RWPE1 (cell line): ENCODE data around the gene LTBR.

ENCODE experiments used
- CTCF ChIA-PET: fragments of 350-600 bp; sonication (Branson Sonifier 250); formaldehyde crosslinking; extraction: SDS; loops from one replicate; lab custom pipeline; 2021; lab: Yijun Ruan, JAX
- POLR2A ChIA-PET: fragments of 400-600 bp; formaldehyde crosslinking; extraction: SDS; loops from one replicate; lab custom pipeline; 2020; ENCODE audit warnings: antibody characterized with exemption; ENCODE audit not compliant: low non-redundant PET; lab: Yijun Ruan, JAX
- DNase-seq: peaks from one replicate; pipeline ENCODE4 v3.0.0; 2012; ENCODE audit warnings: low spot score
- H3K27ac ChIP-seq: fragments of 450-650 bp; 2 replicates; pipeline ENCODE4 v1.5.1; 2017
- CTCF ChIP-seq: fragments of 450-650 bp; conservative IDR thresholded peaks from 2 replicates; pipeline ENCODE4 v1.5.1; 2017; ENCODE audit warnings: low read depth, mild to moderate bottlenecking

Gene LTBR

GRCh38 chr12:6376079-6376869 lies 7.7 kb upstream of the LTBR start:
- ChIA-PET CTCF (no interaction called here), POLR2A (interaction anchor here (0.6 kb wide), 1 partner anchor 231 kb away, joined by 3 read pairs; no protein-coding TSS in a partner anchor)
- peak; percentile 82 for DNase-seq
- H3K27ac ChIP-seq: peak overlapping the region; percentile 99
- peak; percentile 16 for TF ChIP-seq CTCF

GRCh38 chr12:6376870-6377666 lies 6.9 kb upstream of the LTBR start:
- CTCF ChIA-PET: interaction anchor here (0.5 to 0.6 kb wide), 2 partner anchors 12 to 14 kb away, joined by 3 to 4 read pairs; no protein-coding TSS in a partner anchor
- H3K27ac ChIP-seq: peak overlapping the region; percentile 99
- no peak for DNase-seq
- POLR2A ChIA-PET: interaction anchor here (0.7 kb wide), 1 partner anchor 31 kb away, joined by 3 read pairs; no protein-coding TSS in a partner anchor
- no peak for TF ChIP-seq CTCF

- CTCF ChIA-PET: interaction anchor here (0.6 kb wide), 1 partner anchor 12 kb away, joined by 4 read pairs; no protein-coding TSS in a partner anchor
- TF ChIP-seq CTCF: no peak
- no peak for DNase-seq
- H3K27ac ChIP-seq: peak overlapping the region; percentile 99
- POLR2A ChIA-PET: interaction anchor here (0.7 kb wide), 1 partner anchor 32 kb away, joined by 3 read pairs; no protein-coding TSS in a partner anchor
These were observed 6.3 kb upstream of the LTBR start for GRCh38 chr12:6377667-6377994.

- no peak for DNase-seq
- H3K27ac ChIP-seq: peak overlapping the region; percentile 99
- CTCF ChIA-PET: interaction anchor here (0.6 kb wide), 1 partner anchor 164 kb away, joined by 3 read pairs; no protein-coding TSS in a partner anchor
- POLR2A ChIA-PET: no interaction called here
- no peak for TF ChIP-seq CTCF
These were observed 5.1 kb upstream of the LTBR start for GRCh38 chr12:6378709-6379472.

- ChIA-PET CTCF (interaction anchor here (0.5 to 1.2 kb wide), 2 partner anchors 8 to 21 kb away, joined by 4 to 5 read pairs; no protein-coding TSS in a partner anchor), POLR2A (interaction anchor here (0.7 kb wide), 1 partner anchor 44 kb away, joined by 8 read pairs; no protein-coding TSS in a partner anchor)
- no peak for DNase-seq
- peak overlapping the region; percentile 78 for H3K27ac ChIP-seq
- TF ChIP-seq CTCF: no peak
These were observed 3.5 kb upstream of the LTBR start for GRCh38 chr12:6380141-6381121.
